Right lobe of liver (tissue), 6 donors: ENCODE results near the gene FLOT2. TPM values are rescaled to one million over a fixed set of nuclear protein-coding genes. Genes with fewer than 3 reads are reported as not detected.

ENCODE experiments used
- ATAC-seq, 4 donors: fragments of 200-7000 bp; cut with Tn5 transposase; one replicate each; pipeline ENCODE4 v1.9.1; 2020; ENCODE audit warnings: mild to moderate bottlenecking in 4 of 4, moderate library complexity in 4 of 4
- DNase-seq, 3 donors: peaks; one replicate each; pipeline ENCODE4 v3.0.0-alpha.2; 2020
- H3K27ac ChIP-seq, 3 donors: fragments of 200-600 bp; one replicate each; pipeline ENCODE4 v1.8.0; 2022
- H3K27me3 ChIP-seq, 2 donors: fragments of 200-600 bp; one replicate each; pipeline ENCODE4 v1.8.0; 2022
- H3K36me3 ChIP-seq, 4 donors: fragments of 200-600 bp; sonication (generic) in 1 of 4; one replicate each; pipeline versions ENCODE4 v1.5.1 to v1.8.0; 2017 to 2022; ENCODE audit warnings: control low read depth in 1 of 4
- H3K4me1 ChIP-seq, 4 donors: fragments of 200-600 bp; sonication (generic) in 1 of 4; one replicate each; pipeline versions ENCODE4 v1.5.1 to v1.8.0; 2017 to 2022; ENCODE audit warnings: control low read depth in 1 of 4
- H3K4me3 ChIP-seq, 3 donors: fragments of 200-600 bp; one replicate each; pipeline ENCODE4 v1.8.0; 2022
- H3K9me3 ChIP-seq, 4 donors: fragments of 200-600 bp; sonication (generic) in 1 of 4; one replicate each; pipeline versions ENCODE4 v1.5.1 to v1.8.0; 2017 to 2022; ENCODE audit warnings: control low read depth in 1 of 4
- POLR2A ChIP-seq: fragments of 450-650 bp; IDR thresholded peaks from one replicate; pipeline ENCODE4 v1.6.1; 2017; ENCODE audit warnings: antibody characterized with exemption, mild to moderate bottlenecking
- WGBS: methylation state at CpG from one replicate; pipeline ENCODE4 v1.1.6; 2018; ENCODE audit warnings: low coverage, low lambda C conversion rate; ENCODE audit not compliant: insufficient coverage; ENCODE audit errors: missing lambda C conversion rate; 5-methylcytosine and 5-hydroxymethylcytosine counted together
- intact Hi-C, 2 donors: fragments of 100-400 bp; cut with DNase I; formaldehyde crosslinking; loops; one replicate each; pipeline versions ENCODE4 v1.11.2 to v1.14.1; 2022
- total RNA-seq, 6 experiments: library from RNA; depleted of rRNA in 2 of 6; stranded (reverse); fragments of >200 nt in 2 of 6; fragmentation: NEBNext Ultra II Directional in 3 of 6; extraction: Animal tissue kit (Norgen Biotek cat#: 25700) in 3 of 6; gene quantifications; one replicate each; pipeline versions ENCODE4 v1.1.0 to v1.2.4, GENCODE V29; 2016 to 2023
- TF ChIP-seq, protein P1 (sequence below), 4 donors: fragments of 200-600 bp in 3 of 4; fragments of 450-650 bp in 1 of 4; IDR thresholded peaks; one replicate each; pipeline versions ENCODE4 v1.5.1 to v1.8.0; 2016 to 2022; ENCODE audit warnings: antibody characterized with exemption in 4 of 4, mild to moderate bottlenecking in 2 of 4
- donor health status: DM: no; HTN: yes; CAD: no.
- donor health status: DM: no; HTN: no; CAD: no.
- donor health status: DM: no; HTN: no; CAD: no.
- donor health status: DM: no; HTN: yes; CAD: no.
- donor health status: DM: no; HTN: yes; CAD: no.

FLOT2 gene
- total RNA-seq, 6 experiments from 2014 or later = 64.9 to 131 (median 82.8) TPM

DNA sequence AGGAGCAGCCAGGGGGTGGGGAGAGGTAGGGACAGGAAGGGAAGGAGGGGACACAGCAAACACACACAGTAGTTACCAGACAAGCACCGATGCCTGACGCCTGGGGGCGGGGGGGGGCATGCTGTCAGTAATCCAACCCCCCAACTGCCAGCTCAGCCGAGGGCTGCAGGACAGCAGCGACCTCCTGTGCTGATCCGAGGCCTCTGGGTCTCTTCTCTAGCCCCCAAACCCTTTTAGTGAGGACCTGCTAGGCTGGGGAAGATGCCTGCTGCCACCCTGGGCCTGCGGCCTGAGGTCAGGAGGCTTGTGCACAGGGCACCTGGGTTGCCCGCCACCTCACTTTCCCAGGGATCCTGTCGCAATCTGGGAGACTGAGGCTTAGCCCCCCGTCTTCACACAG lies 11.6 kb downstream of the FLOT2 start:
- Histone ChIP-seq H3K9me3 (no peaks in the 10 kb centered on the region), H3K4me1 (peaks cover 0 to 5% (median 0%) of the 10 kb centered on the region in 4 donors), H3K4me3 (no peak overlapping the region), H3K27ac (no peak overlapping the region), H3K36me3 (peaks cover 11 to 45% (median 24%) of the 10 kb centered on the region in 4 donors), H3K27me3 (no peaks in the 10 kb centered on the region)
- DNase-seq (no peak), ATAC-seq (no peak)
- no CpG with 5 or more reads among the region's 10 CpGs for WGBS
- no peak for TF ChIP-seq POLR2A
- TF ChIP-seq, protein P1, sequence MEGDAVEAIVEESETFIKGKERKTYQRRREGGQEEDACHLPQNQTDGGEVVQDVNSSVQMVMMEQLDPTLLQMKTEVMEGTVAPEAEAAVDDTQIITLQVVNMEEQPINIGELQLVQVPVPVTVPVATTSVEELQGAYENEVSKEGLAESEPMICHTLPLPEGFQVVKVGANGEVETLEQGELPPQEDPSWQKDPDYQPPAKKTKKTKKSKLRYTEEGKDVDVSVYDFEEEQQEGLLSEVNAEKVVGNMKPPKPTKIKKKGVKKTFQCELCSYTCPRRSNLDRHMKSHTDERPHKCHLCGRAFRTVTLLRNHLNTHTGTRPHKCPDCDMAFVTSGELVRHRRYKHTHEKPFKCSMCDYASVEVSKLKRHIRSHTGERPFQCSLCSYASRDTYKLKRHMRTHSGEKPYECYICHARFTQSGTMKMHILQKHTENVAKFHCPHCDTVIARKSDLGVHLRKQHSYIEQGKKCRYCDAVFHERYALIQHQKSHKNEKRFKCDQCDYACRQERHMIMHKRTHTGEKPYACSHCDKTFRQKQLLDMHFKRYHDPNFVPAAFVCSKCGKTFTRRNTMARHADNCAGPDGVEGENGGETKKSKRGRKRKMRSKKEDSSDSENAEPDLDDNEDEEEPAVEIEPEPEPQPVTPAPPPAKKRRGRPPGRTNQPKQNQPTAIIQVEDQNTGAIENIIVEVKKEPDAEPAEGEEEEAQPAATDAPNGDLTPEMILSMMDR (IDR thresholded peaks at IDR 0.05) = no peak
- intact Hi-C loops = no loop called here

DNA sequence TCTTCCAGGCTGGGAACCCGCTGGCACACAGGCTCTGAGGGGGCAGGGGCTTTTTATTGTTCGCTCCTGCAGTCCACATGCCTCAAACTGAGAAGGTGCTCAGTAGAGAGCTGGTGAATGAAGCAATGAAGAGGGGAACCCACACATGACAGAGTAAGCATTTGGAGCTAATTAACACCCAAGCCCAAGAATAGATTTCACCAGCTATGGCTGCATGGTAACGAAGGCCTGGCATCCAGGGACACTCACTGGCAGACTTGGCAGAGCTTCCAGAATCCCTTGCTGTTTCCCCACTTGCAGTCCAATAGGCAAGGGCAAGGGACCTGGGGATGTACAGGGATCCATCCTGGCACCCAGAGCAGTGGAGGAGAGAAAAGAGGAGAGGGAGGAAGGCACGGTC lies 12.2 kb downstream of the FLOT2 start:
- Histone ChIP-seq H3K36me3 (peaks cover 12 to 51% (median 27%) of the 10 kb centered on the region in 4 donors), H3K9me3 (no peaks in the 10 kb centered on the region), H3K27me3 (no peaks in the 10 kb centered on the region), H3K27ac (no peak overlapping the region), H3K4me3 (no peak overlapping the region), H3K4me1 (peaks cover 0 to 4% (median 0%) of the 10 kb centered on the region in 4 donors)
- DNase-seq (no peak), ATAC-seq (no peak)
- intact Hi-C loops = no loop called here
- 88% methylated on average over 2 of the region's 4 CpGs for WGBS
- TF ChIP-seq, protein P1 (IDR thresholded peaks at IDR 0.05) = no peak
- no peak for TF ChIP-seq POLR2A

DNA sequence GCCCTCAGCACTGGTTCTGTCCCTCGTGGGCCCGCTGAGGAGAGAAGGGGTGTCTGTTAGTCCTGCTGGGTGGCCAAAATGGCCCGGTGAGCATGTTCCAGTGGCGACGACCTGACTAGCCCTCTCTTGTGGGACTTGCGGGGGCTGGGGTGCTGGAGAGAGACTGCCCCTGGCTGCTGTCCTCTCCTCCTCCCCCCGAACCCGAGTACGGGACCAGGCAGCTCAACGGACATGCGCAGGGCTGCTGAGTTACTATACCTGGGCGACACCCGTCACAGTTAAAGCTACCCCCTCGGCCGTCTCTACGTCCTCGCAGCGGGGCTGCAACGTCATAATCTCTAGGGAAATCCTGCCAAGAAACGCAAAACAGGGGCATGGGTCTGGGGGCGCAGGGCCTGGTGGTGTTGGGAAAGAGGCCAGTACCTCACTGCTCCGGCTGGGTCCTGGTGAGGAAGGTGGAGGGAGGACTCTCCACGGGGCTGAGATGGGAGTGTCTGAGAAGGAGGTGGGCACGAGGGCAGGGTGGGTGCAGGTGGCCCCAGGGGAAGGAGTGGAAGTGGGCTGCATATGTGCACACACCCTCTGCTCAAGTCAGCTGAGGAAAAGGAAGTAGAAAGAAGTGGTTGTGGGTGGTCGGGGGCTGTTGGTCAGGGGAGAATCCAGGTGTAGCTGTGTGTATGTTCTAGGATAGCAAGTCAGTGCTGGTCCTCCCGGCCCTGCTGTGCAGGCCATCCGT lies 13.4 kb downstream of the FLOT2 start:
- H3K36me3 ChIP-seq = peaks cover 12 to 63% (median 32%) of the 10 kb centered on the region in 4 donors
- ATAC-seq (no peak), DNase-seq (no peak)
- TF ChIP-seq POLR2A = no peak
- TF ChIP-seq, protein P1 (IDR thresholded peaks at IDR 0.05) = no peak
- intact Hi-C loops = no loop called here
- no peak overlapping the region for H3K4me3 ChIP-seq
- H3K27me3 ChIP-seq = no peaks in the 10 kb centered on the region
- H3K4me1 ChIP-seq = no peaks in the 10 kb centered on the region
- 74% methylated on average over 6 of the region's 27 CpGs for WGBS
- H3K27ac ChIP-seq = no peak overlapping the region
- no peaks in the 10 kb centered on the region for H3K9me3 ChIP-seq

DNA sequence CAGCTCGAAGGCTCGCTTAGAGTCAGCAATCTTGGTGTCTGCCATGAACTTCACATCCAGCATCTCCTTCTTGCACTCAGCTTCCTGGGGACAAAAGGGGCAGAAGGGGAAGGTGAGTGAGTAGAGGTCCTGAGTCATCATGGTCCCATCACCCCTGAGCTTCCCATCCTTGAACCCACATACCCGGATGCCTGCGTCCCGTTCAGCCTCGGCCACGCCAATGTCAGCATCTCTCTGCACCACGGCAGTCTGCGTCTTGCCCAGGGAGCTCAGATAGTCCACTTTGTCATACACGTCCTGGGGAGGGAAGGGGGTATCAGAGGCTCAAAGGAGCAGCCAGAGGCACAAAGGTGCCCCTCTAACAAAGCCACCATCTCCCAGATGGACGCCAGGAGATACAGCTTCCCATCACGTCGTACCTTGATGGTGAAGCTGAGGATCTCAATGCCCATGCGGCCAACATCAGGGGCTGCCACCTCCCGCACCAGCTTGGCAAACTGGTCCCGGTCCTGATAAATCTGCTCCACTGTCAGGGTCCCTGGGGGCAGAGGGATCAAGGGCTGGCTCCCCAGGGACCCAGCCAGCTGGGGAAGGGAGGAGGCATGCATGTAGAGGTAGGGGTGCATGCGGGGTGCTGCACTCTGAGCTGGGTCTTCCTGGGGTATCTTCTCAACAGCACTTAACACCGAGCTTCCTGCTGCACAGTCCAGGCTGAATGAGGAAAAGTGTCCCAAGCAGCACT lies 15.2 kb downstream of the FLOT2 start:
- Histone ChIP-seq H3K9me3 (no peaks in the 10 kb centered on the region), H3K4me3 (no peak overlapping the region), H3K27me3 (no peaks in the 10 kb centered on the region), H3K4me1 (no peaks in the 10 kb centered on the region), H3K27ac (no peak overlapping the region), H3K36me3 (peaks cover 12 to 63% (median 32%) of the 10 kb centered on the region in 4 donors)
- 100% methylated on average over 3 of the region's 18 CpGs for WGBS
- no peak for ATAC-seq
- no peak for DNase-seq
- intact Hi-C loops = no loop called here
- no peak for TF ChIP-seq POLR2A
- TF ChIP-seq, protein P1 (IDR thresholded peaks at IDR 0.05) = no peak
